ENCODE data around the gene UACA. TPM values are rescaled to one million over a fixed set of nuclear protein-coding genes. Genes with fewer than 3 reads are reported as not detected.
A peak's percentile ranks its signal among the peaks of the same experiment; 100 is the strongest.
"Not testable (repeated sequence)": the region's sequence is repeated elsewhere in the genome, so short reads cannot be mapped to it uniquely, and the experiment has no call there.

The UACA gene
- total RNA-seq, 1 experiment from 2014 or later: 48.2 TPM

DNA sequence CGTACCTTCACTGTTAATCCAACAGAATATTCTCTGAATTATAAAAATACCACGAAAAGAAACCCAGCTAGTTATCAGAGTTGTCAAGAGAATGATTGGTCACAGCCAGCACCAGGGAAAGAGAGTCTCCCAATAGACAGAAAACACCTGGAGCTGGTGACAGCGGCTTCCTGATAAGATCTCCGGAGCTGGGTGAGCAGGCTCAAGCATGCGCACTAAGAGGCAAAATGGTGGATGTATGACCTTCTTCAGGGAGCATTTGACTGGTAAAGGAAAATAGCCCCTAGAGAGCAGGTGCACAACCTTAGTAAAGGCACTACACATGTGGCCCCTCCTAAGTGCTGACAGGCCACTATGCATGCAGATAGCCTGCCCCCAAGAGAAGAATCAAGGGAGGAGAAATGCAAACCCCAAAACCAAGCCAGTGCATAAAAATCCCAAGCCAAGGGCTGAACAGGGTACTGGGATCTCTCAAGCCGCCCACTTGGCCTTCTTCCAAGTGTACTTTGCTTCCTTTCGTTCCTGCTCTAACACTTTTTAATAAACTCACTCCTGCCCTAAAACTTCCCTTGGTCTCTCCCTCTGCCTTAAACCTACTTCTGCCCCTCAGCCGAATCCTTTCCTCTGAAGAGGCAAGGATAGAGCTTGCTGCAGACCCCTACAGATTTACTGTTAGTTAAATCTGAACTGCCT is 93.2 kb downstream of the UACA start:
- DNase-seq (ENCODE audit: low read depth): no peak

DNA sequence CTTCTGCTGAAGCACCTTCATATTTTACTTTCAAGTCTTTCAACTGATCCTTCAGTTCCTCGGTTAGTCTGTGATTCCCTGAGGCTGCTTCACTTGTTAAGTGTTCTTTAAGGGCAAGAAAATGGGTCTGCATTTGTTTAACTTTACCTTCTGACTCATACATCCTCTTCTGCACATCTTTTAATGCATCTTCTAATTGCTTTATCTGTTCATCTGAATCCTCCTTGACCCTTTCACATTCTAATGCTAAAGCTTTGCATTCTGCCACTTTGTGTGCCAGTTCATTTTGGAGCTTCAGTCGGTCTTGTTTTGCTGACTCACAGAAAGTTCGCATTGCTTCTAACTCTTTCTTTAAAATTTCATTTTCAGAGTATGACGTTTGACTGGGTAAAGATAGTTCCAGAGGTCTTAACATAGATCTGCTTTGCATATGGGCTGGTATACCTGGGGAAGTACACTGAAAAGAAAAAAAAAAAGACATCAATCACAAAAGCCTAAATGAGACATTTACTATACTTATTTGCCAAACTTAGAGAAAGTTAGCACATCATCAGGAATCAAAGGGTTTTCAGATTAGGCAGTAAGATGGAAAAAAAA is 94.3 kb downstream of the UACA start:
- no peak for DNase-seq (ENCODE audit: low read depth)

DNA sequence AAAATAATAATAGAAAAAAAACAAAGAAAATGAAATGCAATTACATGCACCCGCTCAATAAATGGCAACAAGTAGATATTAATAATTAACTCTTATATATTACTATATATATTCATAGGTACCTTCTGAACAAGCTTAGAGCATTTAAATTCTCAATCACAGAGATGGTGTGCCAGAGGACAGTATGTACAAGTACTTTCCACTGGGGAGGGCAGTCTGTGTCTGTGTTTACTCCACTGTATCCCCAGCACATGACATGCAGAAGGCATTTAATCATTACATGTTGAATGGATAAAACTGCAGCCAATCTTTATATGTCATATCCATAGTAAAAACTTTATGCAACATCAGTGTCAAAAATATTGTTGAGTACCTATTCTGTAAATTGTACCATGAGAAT is 97.8 kb downstream of the UACA start:
- no peak for DNase-seq (ENCODE audit: low read depth)

DNA sequence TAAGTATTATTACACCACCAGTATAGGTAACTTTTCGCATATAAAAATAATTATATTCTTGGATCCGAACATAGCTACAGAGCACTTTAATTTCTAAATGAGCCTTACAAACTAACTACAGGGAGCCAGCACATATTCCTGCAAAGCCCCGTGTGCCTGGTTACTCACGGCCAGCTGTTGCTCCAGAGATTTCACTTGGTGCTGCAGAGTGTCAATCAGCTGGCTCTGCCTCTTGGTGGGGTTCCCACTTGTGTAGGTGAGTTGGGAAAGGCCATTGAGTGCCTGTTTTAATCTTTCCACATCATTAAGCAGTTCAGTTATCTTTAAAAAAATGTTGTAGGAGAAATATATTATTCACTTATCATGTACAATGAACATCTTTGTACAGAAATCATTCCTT is 98.9 kb downstream of the UACA start:
- peak; percentile 16 for DNase-seq (ENCODE audit: low read depth)

DNA sequence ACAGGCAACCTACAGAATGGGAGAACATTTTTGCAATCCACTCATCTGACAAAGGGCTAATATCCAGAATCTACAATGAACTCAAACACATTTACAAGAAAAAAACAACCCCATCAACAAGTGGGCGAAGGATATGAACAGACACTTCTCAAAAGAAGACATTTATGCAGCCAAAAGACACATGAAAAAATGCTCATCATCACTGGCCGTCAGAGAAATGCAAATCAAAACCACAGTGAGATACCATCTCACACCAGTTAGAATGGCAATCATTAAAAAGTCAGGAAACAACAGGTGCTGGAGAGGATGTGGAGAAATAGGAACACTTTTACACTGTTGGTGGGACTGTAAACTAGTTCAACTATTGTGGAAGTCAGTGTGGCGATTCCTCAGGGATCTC is 100.3 kb downstream of the UACA start:
- DNase-seq (ENCODE audit: low read depth): not testable (repeated sequence)

DNA sequence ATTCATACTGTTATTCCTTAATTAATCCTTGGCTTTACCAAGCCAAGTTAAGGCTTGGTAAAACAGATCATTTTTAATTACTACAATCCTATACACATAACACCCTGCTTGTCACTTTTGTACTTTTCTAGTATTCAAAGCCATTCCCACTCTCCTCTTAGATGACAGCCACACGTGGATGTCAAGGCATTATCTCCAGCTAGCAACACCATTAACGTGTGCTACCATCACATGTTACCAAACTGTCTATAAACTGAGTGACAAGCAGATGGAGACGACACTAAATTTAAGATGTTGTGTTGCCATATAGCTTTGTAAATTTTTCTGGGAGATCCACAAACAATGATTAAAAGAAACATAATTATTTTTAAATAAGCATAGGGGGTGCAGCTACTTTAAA is 103.7 kb downstream of the UACA start:
- DNase-seq (ENCODE audit: low read depth): no peak

DNA sequence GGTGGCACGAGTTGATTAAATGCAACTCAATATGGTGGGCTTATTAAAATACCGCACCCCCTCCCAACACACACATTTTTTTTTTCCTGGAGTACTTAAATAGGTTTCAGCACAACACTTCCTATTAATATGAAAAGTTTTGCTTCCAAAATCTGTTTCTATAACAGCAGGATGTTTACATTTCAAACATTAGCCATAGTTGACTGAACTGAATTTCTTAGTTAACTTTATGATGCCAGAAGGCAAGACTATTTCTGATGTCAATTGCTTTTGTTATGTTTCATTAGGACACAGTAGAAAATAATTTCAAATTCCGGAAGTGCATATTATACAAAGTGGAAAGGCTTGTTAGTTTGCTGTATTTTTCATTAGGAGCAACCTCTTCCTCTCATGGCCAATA is 104.7 kb downstream of the UACA start:
- DNase-seq (ENCODE audit: low read depth): no peak

DNA sequence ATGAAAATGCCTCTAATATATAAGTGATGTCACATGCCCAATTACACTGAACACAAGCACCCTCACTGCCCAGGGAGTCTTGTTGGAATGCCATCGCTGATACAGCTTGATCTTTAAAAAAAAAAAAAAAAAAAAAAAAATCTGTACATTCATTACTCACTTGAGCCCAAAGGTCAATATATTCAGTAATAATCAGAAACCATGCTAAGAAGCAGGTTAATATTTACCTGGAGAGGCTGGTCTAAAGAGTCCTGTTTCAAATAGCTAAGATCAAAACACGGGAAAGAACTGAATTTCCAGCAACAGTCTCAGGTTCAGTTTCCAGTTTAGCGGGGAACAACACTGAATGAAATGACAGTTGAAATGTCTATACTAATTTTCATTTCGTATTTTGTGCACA is 109.9 kb downstream of the UACA start:
- DNase-seq (ENCODE audit: low read depth): no peak

DNA sequence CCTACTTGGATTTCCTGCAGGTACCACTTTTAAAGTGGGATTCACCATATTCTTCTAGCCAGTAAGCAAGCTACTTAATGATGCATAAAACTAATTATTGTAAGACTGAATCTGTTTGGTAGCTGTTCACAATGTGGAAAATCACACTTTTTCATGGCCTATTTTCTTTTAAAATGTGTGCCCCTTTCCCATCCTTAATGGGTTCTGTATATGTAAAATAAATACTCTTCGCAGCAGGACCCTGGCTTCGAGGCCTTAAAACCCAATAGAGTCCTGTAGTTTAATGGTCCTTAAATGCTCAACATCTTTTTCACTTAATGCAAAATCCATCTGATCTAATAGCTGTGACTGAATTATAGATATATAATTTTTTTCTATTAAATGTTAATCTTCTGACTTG is 111.0 kb downstream of the UACA start:
- DNase-seq (ENCODE audit: low read depth): no peak

DNA sequence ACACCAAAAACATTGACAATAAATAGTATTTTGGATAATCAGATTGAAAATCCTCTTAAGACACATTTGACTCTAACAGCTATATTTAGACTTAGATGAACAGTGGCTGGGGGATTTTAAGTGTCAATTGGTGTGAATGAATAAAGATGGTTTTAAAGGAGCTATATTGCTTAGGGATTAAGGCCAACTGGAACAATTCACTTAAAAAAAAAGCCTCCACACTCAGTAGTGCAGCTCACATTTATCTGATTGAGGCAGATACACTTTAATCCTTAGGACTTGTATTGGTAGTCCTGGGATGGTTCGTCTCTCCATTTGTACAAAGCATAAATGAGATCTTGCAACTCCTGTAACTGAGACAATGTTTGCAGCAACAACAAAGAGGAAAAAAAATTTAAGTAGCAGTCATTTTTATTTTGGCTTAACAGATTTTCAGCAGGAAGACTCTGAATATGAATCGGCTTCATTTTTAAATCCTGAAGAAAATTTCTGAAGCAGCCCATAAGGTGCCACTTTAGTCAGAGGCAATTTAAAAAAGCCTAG is 112.0 kb downstream of the UACA start:
- DNase-seq (ENCODE audit: low read depth): no peak

DNA sequence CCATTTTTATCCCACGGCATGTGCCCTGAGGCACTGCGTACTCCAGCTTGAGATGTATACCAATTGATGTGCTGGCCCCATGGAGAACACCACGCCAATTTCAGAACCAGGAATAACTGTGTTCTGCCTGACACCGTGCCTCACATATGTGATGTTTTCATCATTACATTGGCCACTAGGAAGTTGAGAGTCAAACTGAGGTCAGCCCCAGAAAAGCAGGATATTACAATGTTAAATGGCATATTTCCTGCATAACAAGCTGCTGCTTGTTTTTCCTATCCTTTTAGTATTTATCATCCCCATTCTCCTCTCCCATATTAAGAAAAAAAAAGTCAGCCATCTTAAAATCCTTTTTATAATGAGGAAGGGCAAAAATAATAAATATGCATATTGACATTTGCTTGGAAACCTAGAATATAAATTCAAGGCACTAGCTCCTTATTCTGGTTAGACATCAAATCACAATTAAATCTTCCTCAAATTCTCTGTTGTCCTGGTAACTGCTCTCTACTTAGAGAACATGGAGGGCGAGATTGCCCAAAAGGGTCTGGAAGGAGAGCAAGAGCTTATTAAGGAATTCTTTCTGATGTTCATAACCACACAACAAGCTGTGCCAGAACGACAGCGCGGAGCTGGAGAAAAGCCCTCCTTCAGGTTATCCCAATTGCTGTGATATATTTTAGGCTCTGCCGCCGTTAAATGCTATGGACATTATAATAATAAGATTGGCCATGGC is 112.6 kb downstream of the UACA start:
- DNase-seq (ENCODE audit: low read depth): no peak

DNA sequence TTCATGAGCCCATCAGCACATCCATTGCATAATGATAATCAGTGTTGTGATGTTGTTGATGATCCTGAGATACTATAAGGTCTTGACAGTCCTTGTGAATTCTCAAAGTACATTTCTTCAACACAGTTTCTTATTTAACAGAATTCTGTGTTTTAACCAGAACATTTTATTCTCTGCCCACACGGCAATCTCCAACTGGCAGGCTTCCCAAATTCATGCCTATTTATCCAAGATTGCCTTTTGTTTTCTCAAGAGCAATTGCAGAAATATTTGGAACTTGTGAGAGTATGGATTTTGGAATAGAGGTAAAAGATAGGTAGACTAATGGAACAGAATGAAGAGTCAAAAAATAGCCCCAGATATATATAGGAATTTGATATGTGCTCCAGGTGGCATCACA is 116.0 kb downstream of the UACA start:
- no peak for DNase-seq (ENCODE audit: low read depth)

DNA sequence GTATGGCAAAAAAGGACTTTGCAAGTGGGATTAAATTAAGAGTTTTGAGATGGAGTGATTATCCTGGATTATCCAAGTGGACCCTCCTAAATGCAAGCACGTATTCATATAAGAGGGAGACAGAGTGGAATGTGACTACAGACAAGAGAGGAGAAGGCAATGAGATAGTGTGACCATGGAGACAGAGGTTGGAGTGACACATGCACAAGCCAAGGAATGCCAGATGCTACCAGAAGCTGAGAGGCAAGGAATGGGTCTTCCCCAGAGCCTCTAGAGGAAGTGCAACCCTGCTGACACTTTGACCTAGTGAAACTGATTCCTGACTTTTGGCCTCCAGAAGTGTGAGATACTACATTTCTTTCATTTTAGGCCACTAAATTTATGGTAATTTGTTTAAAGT is 117.2 kb downstream of the UACA start:
- no peak for DNase-seq (ENCODE audit: low read depth)

DNA sequence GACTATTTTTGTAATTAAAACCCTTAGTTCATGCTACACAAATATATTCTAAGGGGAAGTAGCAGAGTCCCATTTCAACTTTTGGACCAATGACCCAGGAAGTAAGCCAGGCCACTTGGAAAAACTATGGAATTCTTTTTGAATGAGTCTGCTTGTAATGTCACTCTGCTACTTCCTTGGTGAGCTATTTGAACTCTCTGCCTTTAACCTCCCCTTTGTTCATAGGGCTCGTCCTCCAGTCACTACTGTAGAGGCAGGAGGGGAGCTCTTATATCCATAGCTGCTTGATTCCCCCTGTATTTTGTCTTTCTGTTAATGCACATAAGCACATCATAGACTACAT is 119.6 kb downstream of the UACA start:
- DNase-seq (ENCODE audit: low read depth): peak; percentile 40

DNA sequence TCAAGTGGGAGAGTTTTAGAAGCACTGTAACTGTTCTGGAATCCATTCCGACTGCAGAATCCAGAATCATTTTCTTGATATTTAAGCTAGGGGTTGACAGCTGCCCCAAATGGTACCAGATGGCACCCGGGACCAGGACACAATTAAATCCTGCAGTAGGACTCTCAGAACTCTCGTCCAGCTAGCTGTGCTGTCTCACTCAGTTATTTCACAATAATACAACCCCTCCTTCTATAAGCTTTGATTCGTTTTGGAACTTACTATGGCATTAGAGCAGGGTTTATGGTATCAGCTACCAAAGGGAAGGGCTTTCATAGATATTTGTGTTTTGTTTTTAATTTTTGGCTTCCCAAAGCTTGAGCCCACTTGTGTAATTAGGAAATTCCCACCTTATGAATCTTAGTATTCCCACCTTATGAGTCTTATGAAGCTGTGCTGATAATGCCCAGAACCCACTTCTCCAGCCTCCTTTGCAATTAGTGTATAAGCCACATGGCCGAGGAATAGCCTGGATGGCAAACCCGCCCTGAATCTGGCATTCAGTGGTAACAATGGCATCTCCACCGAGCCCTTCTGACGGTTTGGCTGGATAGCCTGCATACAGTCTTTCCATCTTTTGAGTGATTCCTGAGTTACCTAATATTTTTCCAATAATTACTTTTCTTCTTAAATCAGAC is 120.1 kb downstream of the UACA start:
- DNase-seq (ENCODE audit: low read depth): no peak

DNA sequence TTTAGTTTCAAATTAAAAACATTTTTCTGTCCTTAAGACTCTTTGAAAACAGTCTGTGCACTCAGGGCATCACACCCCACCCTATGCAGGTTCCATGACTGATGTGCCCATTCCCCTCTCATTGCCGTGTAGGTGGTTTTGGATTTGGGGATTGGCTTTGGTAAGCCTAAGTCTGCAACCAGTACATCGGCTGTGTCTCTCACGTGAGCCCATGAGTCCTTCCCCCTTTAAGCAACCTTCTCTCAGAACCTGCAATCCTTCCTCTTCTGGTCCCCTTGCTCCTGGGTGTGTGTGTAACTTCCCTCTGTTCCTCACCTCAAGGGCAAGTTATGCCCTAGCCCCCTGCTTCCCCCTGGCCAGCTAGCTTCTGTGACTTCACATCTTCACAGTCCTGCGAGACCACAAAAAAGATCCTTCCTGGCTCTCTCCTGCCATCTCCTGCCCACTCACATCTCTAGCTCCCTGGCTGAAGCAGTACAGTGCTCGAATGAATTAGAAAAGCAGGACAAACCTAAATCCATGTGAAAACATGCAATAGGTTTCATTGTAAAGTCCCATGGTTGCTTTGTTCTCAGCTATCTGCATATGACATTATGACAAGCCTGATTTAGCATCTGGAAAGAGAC is 126.7 kb downstream of the UACA start:
- DNase-seq (ENCODE audit: low read depth): peak; percentile 18

DNA sequence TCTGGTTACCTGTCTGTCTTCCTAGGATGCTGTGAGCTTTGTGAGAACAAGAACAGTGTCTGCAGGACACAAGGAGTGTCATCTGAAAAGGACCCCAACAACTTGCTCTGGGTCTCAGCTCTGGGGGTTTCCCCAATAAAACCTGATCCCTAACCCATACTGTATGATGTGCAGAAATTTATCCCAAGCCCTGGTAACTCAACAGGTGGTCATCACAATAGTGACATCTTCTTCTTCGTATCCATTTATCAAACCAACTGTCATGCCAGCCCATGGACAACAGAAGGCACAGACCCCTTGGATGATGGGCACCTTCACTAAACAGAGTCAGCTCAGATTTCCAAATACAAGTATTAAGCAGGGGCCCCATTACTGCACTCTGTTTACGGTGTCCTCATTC is 127.5 kb downstream of the UACA start:
- DNase-seq (ENCODE audit: low read depth): no peak

DNA sequence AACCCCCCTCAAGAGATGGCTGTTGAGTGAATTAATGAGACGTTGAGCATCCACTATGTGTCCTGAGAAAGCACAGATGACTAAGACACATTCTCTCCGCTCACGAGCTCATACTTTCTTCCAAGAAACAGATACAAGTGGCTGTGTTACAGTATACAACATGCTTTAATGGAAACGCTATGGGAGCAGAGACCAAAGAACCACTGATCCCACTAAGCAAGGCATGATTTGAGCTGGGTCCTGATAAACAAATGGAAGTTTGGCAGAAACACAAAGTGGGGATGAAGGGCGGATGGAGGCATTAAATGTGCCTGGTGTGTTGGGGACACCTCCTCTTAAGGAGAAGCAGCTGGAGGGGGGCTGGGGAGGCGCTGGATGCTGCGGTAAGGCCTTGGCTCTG is 129.4 kb downstream of the UACA start:
- no peak for DNase-seq (ENCODE audit: low read depth)

DNA sequence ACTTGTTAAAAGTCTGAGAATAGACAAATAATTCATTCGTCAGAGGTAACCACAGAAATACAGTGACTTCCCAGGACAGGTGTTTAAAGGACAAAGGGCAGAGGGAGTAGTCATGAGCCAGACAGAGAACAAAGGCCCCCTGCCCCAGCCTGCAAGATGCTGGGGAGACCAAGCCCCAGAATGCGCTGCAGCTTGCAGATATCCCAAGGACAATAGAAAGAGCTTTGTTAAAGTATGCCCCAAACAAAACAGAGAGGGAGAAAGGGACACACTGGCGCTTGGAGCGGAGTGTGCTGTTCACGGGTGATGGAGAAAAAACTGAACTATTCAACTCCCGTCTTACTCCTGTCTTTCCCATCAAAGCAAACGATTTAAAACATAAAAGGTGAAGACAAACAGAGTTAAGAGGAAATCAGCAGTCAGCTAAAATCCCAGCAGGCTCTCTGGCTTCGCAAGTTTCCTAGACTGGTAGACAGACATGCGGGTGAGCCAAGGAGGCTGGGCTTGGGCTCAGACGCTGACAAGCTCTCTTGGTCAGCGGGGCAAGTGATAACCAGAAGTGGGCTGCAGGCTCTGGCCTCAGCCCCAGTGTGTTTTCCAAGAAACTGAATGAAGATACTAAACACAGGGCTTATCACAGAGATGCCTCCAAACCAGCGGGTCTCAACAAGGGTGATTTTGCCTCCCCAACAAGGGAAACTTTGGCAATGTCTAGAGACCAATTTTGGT is 130.1 kb downstream of the UACA start:
- DNase-seq (ENCODE audit: low read depth): no peak

DNA sequence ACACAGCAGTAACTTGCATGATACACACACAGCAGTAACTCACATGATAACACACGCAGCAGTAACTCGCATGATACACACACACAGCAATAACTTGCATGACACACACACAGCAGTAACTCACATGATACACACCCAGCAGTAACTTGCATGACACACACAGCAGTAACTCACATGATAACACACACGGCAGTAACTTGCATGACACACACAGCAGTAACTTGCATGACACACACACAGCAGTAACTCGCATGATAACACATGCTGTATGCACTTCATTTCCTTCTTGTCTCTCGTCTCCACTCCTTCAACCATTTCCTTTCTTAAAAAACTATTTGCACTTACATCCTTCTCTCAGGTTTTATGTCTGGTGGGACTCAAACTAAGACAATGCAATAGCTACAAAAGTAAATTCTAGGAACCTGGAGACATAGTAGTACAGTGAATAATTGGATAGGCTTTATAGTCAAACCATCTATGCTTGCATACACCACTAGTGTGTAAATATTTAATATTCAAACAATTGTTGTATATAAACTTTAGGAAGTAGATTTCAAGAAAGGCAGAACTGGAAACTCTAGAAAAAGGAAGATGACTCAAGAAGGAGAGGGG is 130.8 kb downstream of the UACA start:
- no peak for DNase-seq (ENCODE audit: low read depth)

DNA sequence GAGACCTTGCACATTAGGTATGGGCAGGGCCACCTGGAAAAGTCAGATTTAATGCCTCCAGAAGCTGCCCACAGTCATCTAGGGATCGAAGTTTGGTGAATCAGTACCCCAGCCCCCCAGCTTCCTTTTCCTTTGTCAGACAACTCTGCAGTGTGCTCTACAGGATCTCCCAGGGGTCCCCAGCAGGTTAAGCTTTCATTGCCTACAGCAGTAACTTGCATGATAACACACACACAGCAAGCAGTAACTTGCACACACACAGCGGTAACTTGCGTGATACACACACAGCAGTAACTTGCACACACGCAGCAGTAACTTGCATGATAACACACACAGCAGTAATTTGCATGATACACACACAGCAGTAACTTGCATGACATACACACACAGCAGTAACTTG is 131.3 kb downstream of the UACA start:
- no peak for DNase-seq (ENCODE audit: low read depth)

Data from LHCN-M2 (cell line).